ENCODE measurements around the gene YDJC. TPM values are rescaled to one million over a fixed set of nuclear protein-coding genes. Genes with fewer than 3 reads are reported as not detected.

YDJC gene
- total RNA-seq, 1 donor from 2014 or later: 80.8 TPM

DNA sequence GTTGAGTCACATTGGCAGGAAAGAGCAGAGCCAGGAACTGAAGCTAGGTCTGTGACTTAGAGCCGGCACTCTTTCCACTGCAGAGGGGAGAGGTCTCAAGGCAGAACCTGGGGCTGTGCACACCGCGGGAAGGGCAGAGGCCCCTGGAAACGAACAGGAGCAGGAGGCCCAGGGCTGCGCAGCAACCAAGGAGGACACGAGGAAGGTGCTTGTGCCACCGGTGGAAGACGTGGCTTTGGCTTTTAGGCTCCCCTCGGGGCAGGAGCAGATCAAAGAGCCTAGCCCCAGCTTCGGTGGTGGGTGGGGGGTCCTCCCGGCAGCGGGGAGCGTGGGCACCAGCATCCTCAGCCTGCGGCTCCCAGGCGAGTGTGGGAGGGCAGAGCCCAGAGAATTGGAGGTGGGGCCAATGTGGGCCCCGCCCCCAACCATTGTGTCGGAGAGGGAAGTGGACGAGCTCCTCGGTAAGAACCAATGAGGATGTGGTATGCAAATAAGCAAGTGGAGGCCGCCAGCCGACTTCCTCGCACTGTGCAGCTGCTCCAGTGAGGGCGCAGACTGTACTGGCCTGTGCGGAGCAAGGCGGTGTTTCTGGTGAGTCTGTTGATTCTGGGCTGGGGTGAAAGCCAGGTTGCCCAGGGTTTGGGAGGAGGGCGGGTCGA is 2.5 kb upstream of the YDJC start, which contains the start of gene CCDC116:
Gene CCDC116 (plus strand): TSS at position 524 of the 659 bp plus-strand sequence. CDS start 422 bp downstream, outside the sequence.
- no peaks in the 10 kb centered on the region for H3K9me3 ChIP-seq
- peaks cover 0 to 5% of the 10 kb centered on the region in 2 donors for H3K36me3 ChIP-seq
- no peak for DNase-seq (ENCODE audit: low spot score in 2 of 2)
- intact Hi-C loops (cut with DNase I): no loop called here
- no peaks in the 10 kb centered on the region for H3K27me3 ChIP-seq
- no peak within 1 kb of the TSS for H3K4me3 ChIP-seq
- TF ChIP-seq, protein P1, sequence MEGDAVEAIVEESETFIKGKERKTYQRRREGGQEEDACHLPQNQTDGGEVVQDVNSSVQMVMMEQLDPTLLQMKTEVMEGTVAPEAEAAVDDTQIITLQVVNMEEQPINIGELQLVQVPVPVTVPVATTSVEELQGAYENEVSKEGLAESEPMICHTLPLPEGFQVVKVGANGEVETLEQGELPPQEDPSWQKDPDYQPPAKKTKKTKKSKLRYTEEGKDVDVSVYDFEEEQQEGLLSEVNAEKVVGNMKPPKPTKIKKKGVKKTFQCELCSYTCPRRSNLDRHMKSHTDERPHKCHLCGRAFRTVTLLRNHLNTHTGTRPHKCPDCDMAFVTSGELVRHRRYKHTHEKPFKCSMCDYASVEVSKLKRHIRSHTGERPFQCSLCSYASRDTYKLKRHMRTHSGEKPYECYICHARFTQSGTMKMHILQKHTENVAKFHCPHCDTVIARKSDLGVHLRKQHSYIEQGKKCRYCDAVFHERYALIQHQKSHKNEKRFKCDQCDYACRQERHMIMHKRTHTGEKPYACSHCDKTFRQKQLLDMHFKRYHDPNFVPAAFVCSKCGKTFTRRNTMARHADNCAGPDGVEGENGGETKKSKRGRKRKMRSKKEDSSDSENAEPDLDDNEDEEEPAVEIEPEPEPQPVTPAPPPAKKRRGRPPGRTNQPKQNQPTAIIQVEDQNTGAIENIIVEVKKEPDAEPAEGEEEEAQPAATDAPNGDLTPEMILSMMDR (IDR thresholded peaks at IDR 0.05): no peak
- no peak within 1 kb of the TSS for H3K27ac ChIP-seq
- H3K4me1 ChIP-seq: peaks cover 6 to 8% of the 10 kb centered on the region in 2 donors

DNA sequence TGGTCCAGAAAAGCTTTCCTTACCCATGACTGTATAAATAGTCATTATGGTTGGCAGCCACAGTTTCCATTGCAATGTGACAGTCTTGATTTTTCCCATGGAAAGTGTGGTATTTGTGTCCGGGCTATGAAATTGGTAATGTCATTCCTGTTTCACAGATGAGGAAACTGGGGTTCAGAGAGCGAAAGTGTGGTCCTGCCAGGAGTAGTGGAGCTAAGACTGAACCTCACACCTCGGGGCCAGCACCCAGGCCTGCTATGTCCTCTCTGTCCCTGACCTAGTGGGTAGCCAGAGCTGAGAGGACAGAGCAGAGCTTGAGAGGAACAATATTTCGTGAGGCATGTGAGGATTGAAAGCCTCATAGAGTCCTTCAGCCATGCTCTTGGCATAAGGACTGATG is 1.2 kb upstream of the YDJC start:
- no peak for DNase-seq (ENCODE audit: low spot score in 2 of 2)

DNA sequence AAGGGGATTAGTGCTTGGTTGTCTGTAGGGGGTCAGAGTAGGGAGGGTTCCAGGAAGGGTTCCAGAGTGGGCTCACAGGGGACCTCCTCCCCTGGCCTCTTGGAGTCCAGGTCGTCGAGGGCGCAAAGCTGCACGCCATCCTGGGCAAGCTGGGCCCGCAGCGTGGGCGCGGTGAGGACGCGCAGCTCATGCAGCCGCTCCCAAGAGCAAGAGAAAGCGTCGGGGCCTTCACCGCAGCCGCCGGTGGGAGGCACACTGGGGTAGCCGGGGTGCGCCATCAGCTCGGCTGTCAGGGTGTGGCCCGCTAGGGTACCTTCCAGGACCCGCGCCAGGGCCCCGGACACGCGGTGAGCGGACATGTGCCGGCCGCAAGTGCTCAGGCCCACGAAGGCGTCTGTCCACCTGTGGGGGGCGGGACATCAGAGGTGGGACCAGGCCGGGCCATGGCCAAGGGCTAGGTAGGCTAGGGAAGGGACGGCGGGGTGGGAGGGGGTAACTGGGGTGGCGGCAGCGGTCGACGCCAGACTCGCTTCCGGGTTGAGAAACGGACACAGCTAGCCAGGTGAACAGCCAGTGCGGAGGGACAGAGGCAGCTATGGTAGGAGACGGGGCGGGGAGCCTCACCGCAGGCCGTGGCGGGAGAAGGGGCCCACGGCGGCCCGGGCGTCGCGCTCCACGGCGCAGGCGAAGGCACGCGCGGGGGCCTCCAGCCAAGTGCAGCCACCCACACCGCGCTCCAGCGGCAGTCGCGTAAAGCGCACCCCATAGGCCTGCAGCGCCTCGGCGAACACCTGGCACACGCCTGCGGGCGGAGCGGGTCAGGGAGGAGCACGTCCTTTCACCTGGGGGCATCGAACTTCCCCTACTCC is 1.2 kb downstream of the YDJC start:
- peak overlapping the region; percentile 77 to 87 for H3K27ac ChIP-seq

More for the DNA sequence above, 1.2 kb upstream of the YDJC start:
- intact Hi-C loops (cut with DNase I): no loop called here
- Histone ChIP-seq H3K27ac (no peak overlapping the region), H3K36me3 (peaks cover 0 to 5% of the 10 kb centered on the region in 2 donors), H3K27me3 (no peaks in the 10 kb centered on the region), H3K4me3 (no peak overlapping the region), H3K9me3 (no peaks in the 10 kb centered on the region), H3K4me1 (peaks cover 6 to 8% of the 10 kb centered on the region in 2 donors)
- TF ChIP-seq, protein P1 (IDR thresholded peaks at IDR 0.05): no peak

DNA sequence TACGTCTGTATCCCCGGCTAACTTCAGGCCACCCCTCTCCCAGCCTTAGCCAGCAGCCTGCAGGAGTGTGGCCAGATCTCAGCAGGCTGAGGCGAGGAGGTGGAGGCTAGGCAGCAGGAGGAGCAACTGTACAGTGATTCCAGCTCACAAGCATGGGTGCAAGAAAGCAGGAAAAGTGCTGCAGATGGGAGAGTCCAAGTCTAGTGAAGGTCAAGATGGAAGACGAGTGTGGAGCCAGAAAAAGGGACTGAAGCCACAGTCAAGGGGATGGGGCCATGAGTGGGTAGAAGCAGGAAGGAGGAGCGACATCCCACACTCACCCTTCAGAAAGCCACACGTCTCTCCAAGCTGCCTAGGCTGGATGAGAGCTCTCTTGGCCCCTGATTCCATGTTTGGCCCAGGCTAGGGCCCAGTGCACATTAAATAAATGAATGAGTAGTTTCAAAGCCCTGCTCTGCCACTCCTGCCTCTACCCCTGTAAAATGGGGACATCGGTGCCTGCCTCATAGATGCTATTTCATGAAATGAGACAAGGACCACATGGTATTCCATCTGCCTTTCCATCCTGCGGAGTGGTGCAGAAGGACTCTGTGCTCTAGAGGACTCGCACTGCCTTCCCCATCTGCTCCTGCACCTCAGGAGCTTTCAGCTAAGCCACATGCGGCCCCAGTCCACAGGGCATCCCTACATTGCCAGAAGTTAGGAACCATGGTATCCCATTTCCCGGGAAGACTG is 2.9 kb downstream of the YDJC start:
- no peak for DNase-seq (ENCODE audit: low spot score in 2 of 2)
- no peak overlapping the region for H3K27ac ChIP-seq
- peaks cover 15 to 26% of the 10 kb centered on the region in 2 donors for H3K4me1 ChIP-seq
- intact Hi-C loops (cut with DNase I): loop anchor here (5.0 kb wide), 1 partner anchor 35 kb away; no protein-coding TSS in a partner anchor
- no peak overlapping the region for H3K4me3 ChIP-seq
- H3K27me3 ChIP-seq: no peaks in the 10 kb centered on the region
- H3K36me3 ChIP-seq: peaks cover 0 to 9% of the 10 kb centered on the region in 2 donors
- H3K9me3 ChIP-seq: no peaks in the 10 kb centered on the region
- TF ChIP-seq, protein P1 (IDR thresholded peaks at IDR 0.05): no peak

More for the DNA sequence above, 1.2 kb downstream of the YDJC start:
- Histone ChIP-seq H3K9me3 (no peaks in the 10 kb centered on the region), H3K4me1 (peaks cover 13 to 23% of the 10 kb centered on the region in 2 donors), H3K4me3 (peak overlapping the region; percentile 88 to 89), H3K36me3 (peaks cover 0 to 5% of the 10 kb centered on the region in 2 donors), H3K27me3 (no peaks in the 10 kb centered on the region)
- TF ChIP-seq, protein P1 (IDR thresholded peaks at IDR 0.05): no peak
- intact Hi-C loops (cut with DNase I): loop anchor here (1.0 to 5.0 kb wide), 3 partner anchors 14 to 60 kb away; partner anchors contain the start of gene SDF2L1
- no peak for DNase-seq (ENCODE audit: low spot score in 2 of 2)

DNA sequence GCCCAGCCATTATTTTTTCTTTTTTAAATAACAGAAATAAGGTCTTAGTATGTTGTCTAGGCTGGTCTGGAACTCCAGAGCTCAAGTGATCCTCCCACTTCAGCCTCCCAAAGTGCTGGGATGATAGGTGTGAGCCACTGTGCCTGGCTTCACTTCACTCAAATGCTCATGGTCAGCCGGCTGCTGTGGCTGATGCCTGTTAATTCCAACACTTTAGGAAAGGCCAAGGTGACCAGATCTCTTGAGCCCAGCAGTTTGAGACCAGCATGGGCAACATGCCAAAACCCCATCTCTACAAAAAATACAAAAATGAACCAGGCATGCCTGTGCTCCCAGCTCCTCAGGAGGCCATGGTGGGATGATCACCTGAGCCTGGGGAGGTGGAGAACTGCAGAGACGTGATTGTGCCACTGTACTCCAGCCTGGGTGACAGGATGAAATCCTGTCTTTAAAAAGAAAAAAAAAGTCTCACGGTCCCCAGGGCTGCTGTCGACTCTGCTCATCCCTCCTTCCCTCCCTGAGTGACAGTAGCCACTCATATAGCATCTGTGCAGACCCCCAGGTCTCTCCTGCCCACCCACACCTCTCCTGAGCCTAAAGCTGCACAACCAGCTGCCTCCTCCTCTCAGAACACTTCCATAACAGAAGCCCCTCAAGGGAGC is 3.6 kb downstream of the YDJC start:
- H3K4me1 ChIP-seq: peaks cover 15 to 26% of the 10 kb centered on the region in 2 donors
- no peaks in the 10 kb centered on the region for H3K27me3 ChIP-seq
- H3K4me3 ChIP-seq: no peak overlapping the region
- TF ChIP-seq, protein P1 (IDR thresholded peaks at IDR 0.05): no peak
- no peaks in the 10 kb centered on the region for H3K9me3 ChIP-seq
- intact Hi-C loops (cut with DNase I): loop anchor here (5.0 kb wide), 1 partner anchor 34 kb away; no protein-coding TSS in a partner anchor
- DNase-seq (ENCODE audit: low spot score in 2 of 2): no peak
- H3K27ac ChIP-seq: no peak overlapping the region
- peaks cover 0 to 9% of the 10 kb centered on the region in 2 donors for H3K36me3 ChIP-seq
